Stimulated activated CD4-positive, alpha-beta T cell treated with anti-CD3 and anti-CD28 coated beads, Interleukin-4, amount 100 ng/mL, for 48 hours (primary cell): ENCODE data around the gene KRT23.
A peak's percentile ranks its signal among the peaks of the same experiment; 100 is the strongest.

Source experiments
- DNase-seq, 2 donors: peaks; one replicate each; pipeline ENCODE4 v3.0.0-alpha.2; 2020; ENCODE audit warnings: low read depth in 2 of 2

Gene KRT23

GRCh38 chr17:40909755-40910154 is 27.7 kb downstream of the KRT23 start:
- DNase-seq = no peak

- peak; percentile 52 to 54 for DNase-seq
Measured at GRCh38 chr17:40909351-40909750, 28.1 kb downstream of the KRT23 start.

DNA sequence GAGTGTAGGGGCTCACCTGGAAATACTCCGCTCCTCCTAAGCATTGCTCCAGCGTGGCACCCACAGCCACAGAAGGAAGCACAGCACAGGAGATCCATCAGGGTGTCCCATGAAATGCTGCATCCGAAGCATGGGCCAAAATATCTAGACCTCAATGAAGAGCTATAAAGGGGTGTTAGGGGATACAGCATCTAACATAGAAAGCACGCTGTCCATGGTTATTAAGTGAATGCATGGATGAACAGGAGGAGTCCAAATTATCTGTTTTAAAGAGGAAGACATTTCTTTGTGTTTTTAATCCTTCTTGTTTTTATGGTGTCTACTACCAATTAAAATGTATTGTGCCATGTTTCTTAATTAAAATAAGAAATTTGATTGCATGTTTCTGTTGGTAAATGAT is 30.8 kb downstream of the KRT23 start:
- DNase-seq = no peak

DNA sequence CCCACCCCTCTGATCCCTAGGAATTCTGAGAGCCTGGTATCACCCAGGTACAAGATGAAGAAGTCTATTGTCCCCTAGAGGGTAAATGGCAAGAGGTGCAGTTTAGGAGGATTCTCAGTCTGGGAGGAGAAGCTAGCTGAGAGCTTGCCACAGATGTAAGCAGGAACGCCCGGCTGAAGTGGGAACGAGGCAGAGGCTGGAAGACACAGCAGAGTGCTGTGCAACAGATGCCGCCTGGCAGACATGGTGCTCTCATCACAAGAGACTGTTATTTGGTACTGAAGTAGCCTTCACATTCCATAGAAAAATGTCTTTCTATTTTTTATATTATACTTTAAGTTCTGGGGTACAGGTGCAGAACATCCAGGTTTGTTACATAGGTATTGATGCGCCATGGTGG is 32.1 kb downstream of the KRT23 start:
- no peak for DNase-seq

- DNase-seq = no peak
Measured at GRCh38 chr17:40903129-40903847, 34.2 kb downstream of the KRT23 start.

DNA sequence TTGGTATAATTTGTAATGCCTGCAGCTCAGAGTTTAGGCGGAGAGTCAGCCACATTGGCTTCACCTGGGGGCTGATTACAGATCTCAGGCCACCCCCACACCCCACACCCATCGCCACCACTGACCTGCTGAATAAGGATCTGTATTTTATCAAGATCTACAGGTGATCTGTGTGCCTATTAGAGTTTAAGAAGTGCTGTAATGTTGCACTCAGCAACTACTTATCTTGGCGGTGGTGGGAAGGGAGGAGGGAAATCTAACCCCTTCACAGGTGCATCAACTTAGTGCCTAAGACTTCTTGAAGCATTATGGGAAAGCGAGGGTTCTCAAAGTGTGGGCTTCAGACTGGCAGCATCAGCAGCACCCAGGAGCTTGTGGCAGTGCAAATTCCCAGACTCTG is 34.9 kb downstream of the KRT23 start:
- DNase-seq = no peak

DNA sequence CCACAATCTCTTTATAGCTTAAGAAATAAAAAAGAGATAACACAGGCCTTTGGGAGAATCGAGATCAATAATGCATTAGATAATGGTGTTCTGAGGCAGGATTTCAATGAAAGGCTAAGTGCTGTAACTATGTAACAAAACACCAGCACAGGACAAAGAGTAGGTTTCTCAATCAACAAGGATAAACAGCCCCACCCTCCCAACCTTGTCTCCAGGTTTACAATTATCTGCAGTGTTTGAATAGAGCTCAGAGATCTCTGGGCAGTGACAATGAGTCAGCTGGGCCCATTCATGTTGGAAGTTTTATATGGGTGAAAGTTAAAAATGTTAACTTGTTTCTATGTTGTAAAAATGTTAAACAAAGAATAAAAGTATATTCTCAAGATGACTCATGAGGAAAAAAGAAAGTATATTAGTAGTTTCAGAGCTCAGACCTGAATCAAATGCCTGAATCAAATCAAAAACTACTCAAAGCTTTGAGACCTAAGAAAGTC is 35.4 kb downstream of the KRT23 start:
- no peak for DNase-seq

- DNase-seq = no peak
Measured at GRCh38 chr17:40900809-40901356, 36.6 kb downstream of the KRT23 start.

- no peak for DNase-seq
Measured at GRCh38 chr17:40896916-40897455, 40.5 kb downstream of the KRT23 start.

DNA sequence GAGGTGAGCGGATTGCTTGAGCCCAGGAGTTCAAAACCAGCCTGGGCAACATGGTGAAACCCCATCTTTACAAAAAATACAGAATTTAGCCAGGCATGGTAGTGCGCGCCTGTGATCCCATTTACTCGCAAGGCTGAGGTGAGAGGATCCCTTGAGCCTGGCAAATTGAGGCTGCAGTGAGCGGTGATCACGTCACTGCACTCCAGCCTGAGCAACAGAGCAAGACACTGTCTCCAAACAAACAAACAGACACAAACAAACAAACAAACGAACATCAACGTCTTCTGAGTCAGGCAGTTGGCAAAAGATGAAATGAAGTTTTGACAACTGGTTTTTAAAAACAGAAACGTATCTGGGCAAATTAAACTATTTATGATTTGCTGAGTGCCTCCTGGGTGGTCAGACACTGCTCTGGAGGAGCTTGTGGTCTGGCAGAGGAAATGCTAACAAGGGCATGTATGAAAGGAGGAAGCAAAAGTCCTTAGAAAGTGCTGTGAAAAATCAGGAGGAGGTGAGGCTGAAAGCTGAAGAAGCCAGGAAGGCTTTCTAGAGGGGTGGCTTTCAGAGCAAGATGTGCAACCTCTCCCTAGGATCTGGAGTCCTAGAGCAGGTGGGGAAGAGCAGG is 42.2 kb downstream of the KRT23 start:
- DNase-seq = no peak

DNA sequence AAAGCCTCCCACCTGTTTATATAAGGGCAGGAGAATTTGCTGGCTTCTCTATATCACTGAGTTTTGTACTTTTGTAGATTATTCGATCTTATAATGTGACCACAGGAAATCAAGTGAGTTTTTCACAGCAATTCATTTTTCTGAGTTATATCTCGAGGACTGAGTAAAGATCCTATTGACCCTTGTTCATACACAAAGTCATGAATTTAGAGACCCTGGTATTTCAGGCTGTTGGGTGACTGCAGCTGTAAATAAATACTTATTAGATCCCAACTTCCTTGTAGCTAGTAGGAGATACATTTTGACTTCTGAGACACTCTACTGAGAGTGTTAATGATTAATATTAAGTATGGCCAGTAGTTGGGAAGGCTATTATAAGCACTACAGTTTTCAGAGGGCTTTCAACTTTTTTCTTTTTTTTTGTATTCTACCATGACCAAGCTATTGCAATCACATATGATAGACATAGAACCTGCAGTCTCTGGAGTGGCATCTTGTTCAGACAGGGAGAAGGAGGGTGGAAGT is 49.2 kb downstream of the KRT23 start:
- DNase-seq = no peak

- DNase-seq = no peak
Measured at GRCh38 chr17:40886090-40886489, 51.4 kb downstream of the KRT23 start.

- no peak for DNase-seq
Measured at GRCh38 chr17:40884708-40885512, 52.5 kb downstream of the KRT23 start, which contains the start of gene KRT20. KRT20 (minus strand) TSS chr17:40885242; CDS start chr17:40885185, 57 bp downstream.

GRCh38 chr17:40883626-40884334 is 53.7 kb downstream of the KRT23 start:
- DNase-seq = no peak

DNA sequence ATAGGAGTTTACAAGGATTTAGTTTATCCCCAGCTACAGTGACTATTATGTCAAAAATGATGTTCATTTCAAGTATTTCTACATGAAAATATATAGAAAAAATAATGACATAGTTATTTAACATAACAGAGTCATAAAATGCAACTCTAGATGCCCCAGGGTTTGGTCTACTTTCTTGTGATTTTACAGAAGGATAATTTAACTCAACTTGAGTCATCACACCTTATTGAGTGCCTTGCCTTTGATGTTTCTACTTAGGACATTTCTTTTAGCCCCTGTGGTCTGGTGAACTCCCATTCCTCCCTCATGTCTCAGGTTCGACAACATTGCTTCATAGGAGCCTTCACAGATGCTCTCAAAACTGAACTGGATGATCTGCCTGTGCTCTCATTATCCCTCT is 54.4 kb downstream of the KRT23 start:
- DNase-seq = no peak

DNA sequence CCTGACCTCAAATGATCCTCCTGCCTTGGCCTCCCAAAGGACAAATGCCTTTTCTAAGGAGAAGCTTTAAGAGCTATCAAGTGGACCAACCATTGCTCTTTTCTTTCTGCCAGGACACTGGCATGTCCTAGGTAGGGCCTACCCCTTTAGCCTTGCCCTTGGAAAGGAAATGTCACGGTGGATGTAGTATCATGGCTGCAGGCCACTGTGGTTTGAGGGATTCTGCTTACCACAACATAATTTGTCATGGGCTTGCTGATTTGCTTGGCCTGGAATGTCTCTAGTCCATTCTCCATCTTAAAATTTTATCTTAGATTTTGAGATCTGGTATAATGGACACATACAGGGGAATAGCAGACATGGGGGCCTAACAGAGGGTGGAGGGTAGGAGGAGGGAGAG is 58.4 kb downstream of the KRT23 start:
- DNase-seq = no peak

- no peak for DNase-seq
Measured at GRCh38 chr17:40878044-40878443, 59.4 kb downstream of the KRT23 start.

DNA sequence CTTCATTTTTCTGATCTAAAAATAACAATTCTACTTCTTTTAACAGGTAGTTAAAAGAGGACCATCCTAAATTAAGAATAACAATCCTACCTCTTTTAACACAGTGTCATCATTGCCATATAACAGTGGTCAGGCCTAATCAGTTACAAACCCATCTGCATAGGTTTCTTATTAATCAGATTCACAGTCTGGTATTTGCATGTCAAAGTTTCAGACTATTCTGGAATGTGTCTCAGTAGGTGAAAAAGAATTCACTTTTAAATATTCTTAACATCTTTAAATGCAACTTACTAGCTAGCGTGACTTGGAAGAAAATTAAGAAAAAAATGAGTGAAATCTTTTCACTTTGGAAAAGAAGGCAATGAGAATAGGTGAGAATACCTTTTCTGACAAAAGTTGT is 63.6 kb downstream of the KRT23 start:
- no peak for DNase-seq

GRCh38 chr17:40873255-40873654 is 64.2 kb downstream of the KRT23 start:
- DNase-seq = no peak
